Measurements from ENCODE around the gene MRPL14.

The MRPL14 gene

GRCh38 chr6:44077214-44077946 is 49.9 kb downstream of the MRPL14 start:
- DNase-seq = no peak

- DNase-seq = no peak
Measured at GRCh38 chr6:44076356-44077213, 50.7 kb downstream of the MRPL14 start.

- DNase-seq = no peak
Measured at GRCh38 chr6:44075647-44076355, 51.5 kb downstream of the MRPL14 start.

GRCh38 chr6:44074813-44075646 is 52.2 kb downstream of the MRPL14 start:
- DNase-seq = no peak

- no peak for DNase-seq
Measured at GRCh38 chr6:44074439-44074812, 52.8 kb downstream of the MRPL14 start.

- no peak for DNase-seq
Measured at GRCh38 chr6:44073612-44074438, 53.4 kb downstream of the MRPL14 start.

GRCh38 chr6:44072959-44073611 is 54.2 kb downstream of the MRPL14 start:
- DNase-seq = no peak

- DNase-seq = no peak
Measured at GRCh38 chr6:44072452-44072958, 54.7 kb downstream of the MRPL14 start.

GRCh38 chr6:44071670-44072451 is 55.4 kb downstream of the MRPL14 start:
- no peak for DNase-seq

- DNase-seq = no peak
Measured at GRCh38 chr6:44068607-44069296, 58.5 kb downstream of the MRPL14 start.

- DNase-seq = no peak
Measured at GRCh38 chr6:44067173-44068139, 59.8 kb downstream of the MRPL14 start.

GRCh38 chr6:44066394-44067172 is 60.7 kb downstream of the MRPL14 start:
- no peak for DNase-seq

GRCh38 chr6:44065443-44066140 is 61.7 kb downstream of the MRPL14 start:
- DNase-seq = no peak

GRCh38 chr6:44064948-44065272 is 62.3 kb downstream of the MRPL14 start:
- DNase-seq = no peak

- no peak for DNase-seq
Measured at GRCh38 chr6:44064089-44064947, 62.9 kb downstream of the MRPL14 start.

GRCh38 chr6:44063561-44064059 is 63.6 kb downstream of the MRPL14 start:
- no peak for DNase-seq
